HepG2 (cell line): Measurements from ENCODE around the gene ZFX. TPM values are rescaled to one million over a fixed set of nuclear protein-coding genes. Genes with fewer than 3 reads are reported as not detected.

Experiments
- ATAC-seq: fragments of 200-7000 bp; cut with Tn5 transposase; 3 replicates; pipeline ENCODE4 v1.9.1; 2020; ENCODE audit warnings: mild to moderate bottlenecking, moderate library complexity
- BruUV-seq: library from RNA; stranded (reverse); fragments of 400-500 nt; replicated peaks from 2 replicates; lab custom pipeline; 2021; lab: Mats Ljungman, UMichigan
- CTCF ChIA-PET: fragments of 300-600 bp; formaldehyde crosslinking; extraction: SDS; loops from one replicate; lab custom pipeline; 2021; ENCODE audit warnings: low total read pairs, inconsistent platforms, low intra/inter-chr PET ratio; lab: Yijun Ruan, JAX
- POLR2A ChIA-PET: fragments of 350-600 bp; sonication (Branson Sonifier 250); formaldehyde crosslinking; loops from one replicate; lab custom pipeline; 2020; ENCODE audit warnings: antibody characterized with exemption, inconsistent platforms; lab: Yijun Ruan, JAX
- DNase-seq: peaks from one replicate; pipeline ENCODE4 v3.0.0-alpha.2; 2015; ENCODE audit warnings: low spot score
- FAIRE-seq: peaks from 3 replicates; lab custom pipeline; 2011; peaks lifted over from hg19 to GRCh38; lab: Jason Lieb, UNC
- H2AFZ ChIP-seq: one replicate; pipeline ENCODE4 v1.6.1; 2011; ENCODE audit warnings: low read length, inconsistent platforms
- H3K27ac ChIP-seq: fragments of 300-600 bp; 3 replicates; pipeline ENCODE4 v1.8.0; 2011; ENCODE audit warnings: mixed run types, mild to moderate bottlenecking, mixed read lengths, low read length, inconsistent platforms; ENCODE audit not compliant: insufficient read depth; ENCODE audit errors: extremely low read length
- H3K27me3 ChIP-seq, 2 experiments: fragments of 200-600 bp in 1 of 2; 2 replicates in 1 of 2; 3 replicates in 1 of 2; pipeline versions ENCODE4 v1.6.0 to v1.8.0; 2011; ENCODE audit warnings: low read length in 2 of 2, mild to moderate bottlenecking in 2 of 2, moderate library complexity in 2 of 2, inconsistent platforms in 1 of 2; ENCODE audit not compliant: insufficient read depth in 2 of 2, control insufficient read depth in 1 of 2
- H3K36me3 ChIP-seq, 2 experiments: fragments of 200-600 bp in 1 of 2; replicated peaks in 1 of 2; 2 replicates in 1 of 2; 3 replicates in 1 of 2; pipeline versions ENCODE4 v1.5.1 to v1.8.0; 2011; ENCODE audit warnings: low read length in 2 of 2, inconsistent platforms in 1 of 2; ENCODE audit not compliant: insufficient read depth in 2 of 2, control insufficient read depth in 1 of 2
- H3K4me1 ChIP-seq: 2 replicates; pipeline ENCODE4 v1.5.1; 2012; ENCODE audit warnings: low read length, inconsistent platforms; ENCODE audit not compliant: insufficient read depth
- H3K4me2 ChIP-seq: 2 replicates; pipeline ENCODE4 v1.6.0; 2011; ENCODE audit warnings: low read depth, low read length, inconsistent platforms
- H3K4me3 ChIP-seq, 3 experiments: fragments of 200-600 bp in 1 of 3; sonication (generic), shearing (Covaris generic) in 1 of 3; replicated peaks in 1 of 3; 2 replicates each; pipeline ENCODE4 v1.5.1; 2011 to 2016; ENCODE audit warnings: low read length in 3 of 3, inconsistent platforms in 2 of 3, low read depth in 2 of 3, mild to moderate bottlenecking in 2 of 3, control low read depth in 1 of 3, mixed read lengths in 1 of 3; ENCODE audit not compliant: insufficient read depth in 1 of 3
- H3K79me2 ChIP-seq: one replicate; pipeline ENCODE4 v1.6.1; 2011; ENCODE audit warnings: low read length, inconsistent platforms; ENCODE audit not compliant: insufficient read depth
- H3K9ac ChIP-seq: 2 replicates; pipeline ENCODE4 v1.6.0; 2011; ENCODE audit warnings: mild to moderate bottlenecking, low read depth, low read length, inconsistent platforms; ENCODE audit not compliant: insufficient read depth
- H3K9me3 ChIP-seq: 2 replicates; pipeline ENCODE4 v1.5.1; 2012; ENCODE audit warnings: mild to moderate bottlenecking, low read length
- H4K20me1 ChIP-seq: 2 replicates; pipeline ENCODE4 v1.6.0; 2011; ENCODE audit warnings: inconsistent platforms, mild to moderate bottlenecking, low read length, moderate library complexity; ENCODE audit not compliant: insufficient read depth
- CCAR2 ChIP-seq: fragments of 200-400 bp; formaldehyde crosslinking; optimal IDR thresholded peaks from 2 replicates; pipeline ENCODE3; 2018; ENCODE audit warnings: low read depth, mild to moderate bottlenecking, low read length, moderate library complexity
- ELK4 ChIP-seq: sonication (generic); formaldehyde crosslinking; IDR thresholded peaks from 2 replicates; pipeline ENCODE4 v1.9.0; 2021; ENCODE audit warnings: missing genetic modification reagents, borderline replicate concordance
- FLYWCH1 ChIP-seq: sonication (generic); formaldehyde crosslinking; IDR thresholded peaks from 2 replicates; pipeline ENCODE4 v1.8.1; 2023; ENCODE audit warnings: mild to moderate bottlenecking, missing genetic modification reagents
- HCFC1 ChIP-seq: fragments of 150-350 bp; IDR thresholded peaks from 2 replicates; pipeline ENCODE4 v1.6.1; 2014; ENCODE audit warnings: low read depth, low read length
- KDM3A ChIP-seq: IDR thresholded peaks from 2 replicates; pipeline ENCODE4 v1.6.1; 2018; ENCODE audit warnings: low read depth, missing compliant biosample characterization
- MED1 ChIP-seq: sonication (generic); formaldehyde crosslinking; IDR thresholded peaks from 2 replicates; pipeline ENCODE4 v1.4.0; 2020; ENCODE audit warnings: missing genetic modification reagents
- NCOA2 ChIP-seq: sonication (generic); formaldehyde crosslinking; IDR thresholded peaks from 2 replicates; pipeline ENCODE4 v1.8.0; 2022; ENCODE audit warnings: inconsistent platforms
- NFKB2 ChIP-seq: sonication (generic); formaldehyde crosslinking; IDR thresholded peaks from 2 replicates; pipeline ENCODE4 v1.4.0; 2020; ENCODE audit warnings: missing genetic modification reagents, borderline replicate concordance
- PCBP2 ChIP-seq: fragments of 200-400 bp; formaldehyde crosslinking; optimal IDR thresholded peaks from 2 replicates; pipeline ENCODE3; 2018; ENCODE audit warnings: low read length, low read depth; ENCODE audit not compliant: poor library complexity, severe bottlenecking
- PHF21A ChIP-seq: sonication (generic); formaldehyde crosslinking; IDR thresholded peaks from 2 replicates; pipeline ENCODE4 v1.5.0; 2020; ENCODE audit warnings: mild to moderate bottlenecking, missing genetic modification reagents
- ZFP1 ChIP-seq: IDR thresholded peaks from 2 replicates; pipeline ENCODE4 v1.6.1; 2016
- ZNF24 ChIP-seq: fragments of 450-650 bp; IDR thresholded peaks from 2 replicates; pipeline ENCODE4 v1.6.1; 2017; ENCODE audit warnings: antibody characterized with exemption, mild to moderate bottlenecking
- ZNF253 ChIP-seq: sonication (generic); formaldehyde crosslinking; IDR thresholded peaks from 2 replicates; pipeline ENCODE4 v1.8.0; 2022; ENCODE audit warnings: mild to moderate bottlenecking, missing genetic modification reagents, borderline replicate concordance
- ZNF280D ChIP-seq: sonication (generic); formaldehyde crosslinking; IDR thresholded peaks from 2 replicates; pipeline ENCODE4 v1.5.1; 2020; ENCODE audit warnings: mild to moderate bottlenecking, missing genetic modification reagents
- ZNF484 ChIP-seq: sonication (generic); formaldehyde crosslinking; IDR thresholded peaks from 2 replicates; pipeline ENCODE4 v1.5.1; 2020; ENCODE audit warnings: mild to moderate bottlenecking, low read depth, missing genetic modification reagents, borderline replicate concordance
- WGBS: methylation state at CpG from one replicate; pipeline ENCODE4 v1.1.6; 2017; ENCODE audit warnings: low lambda C conversion rate; 5-methylcytosine and 5-hydroxymethylcytosine counted together
- in situ Hi-C: cut with HindIII; loops from 2 replicates; pipeline ENCODE4 v1.10.0; 2017; ENCODE audit warnings: low pct_unique_long_range_greater_than_20kb; ENCODE audit not compliant: extremely low pct_ligation_motif_present
- intact Hi-C: fragments of 100-400 bp; cut with micrococcal nuclease; formaldehyde crosslinking; loops from one replicate; pipeline ENCODE4 v1.10.0; 2022; ENCODE audit not compliant: unreplicated experiment
- polyA plus RNA-seq, 8 experiments: library from polyadenylated mRNA; depleted of rRNA in 3 of 8; stranded (reverse) in 7 of 8; unstranded in 1 of 8; fragments of >200 nt; fragmentation: Illumina TruSeq in 4 of 8; extraction: Trizol in 4 of 8; gene quantifications; 2 replicates each; pipeline versions ENCODE4 v1.2.1 to v1.2.3, GENCODE V29; 2011 to 2016; ENCODE audit warnings: low read depth in 4 of 8, missing spikeins in 1 of 8, mixed read lengths in 1 of 8; ENCODE audit not compliant: insufficient read depth in 1 of 8
- total RNA-seq, 5 experiments: library from RNA; depleted of rRNA; stranded (reverse); fragments of >200 nt; fragmentation: Illumina TruSeq; extraction: Trizol; gene quantifications; 2 replicates each; pipeline ENCODE4 v1.2.3, GENCODE V29; 2016; ENCODE audit warnings: low read depth in 1 of 5

The ZFX gene
- total and polyA plus RNA-seq, 2 of the 13 experiments (the other 11 are each of a cell fraction or from before 2014, with no cell fraction given), result 13.8 to 37.3 TPM

- in situ Hi-C loops, result no loop called here
- H3K4me2 ChIP-seq, result no peak overlapping the region
Observed at GRCh38 chrX:24154490-24155034, 5.0 kb downstream of the ZFX start.

More at GRCh38 chrX:24154490-24155034, 5.0 kb downstream of the ZFX start:
- CTCF ChIA-PET, result no interaction called here
- H3K79me2 ChIP-seq, result peaks cover 81% of the 10 kb centered on the region
- TF ChIP-seq NCOA2 (CRISPR knock-in tag) (no peak), KDM3A (CRISPR knock-in tag) (no peak), CCAR2 (no peak), MED1 (CRISPR knock-in tag) (no peak), NFKB2 (CRISPR knock-in tag) (no peak), PHF21A (CRISPR knock-in tag) (no peak), ELK4 (no peak), PCBP2 (no peak), ZFP1 (no peak), ZNF484 (CRISPR knock-in tag) (no peak), ZNF24 (no peak), ZNF280D (no peak), HCFC1 (no peak), ZNF253 (no peak), FLYWCH1 (CRISPR knock-in tag) (no peak)
- TF ChIP-seq, all 625 proteins: peak for 0
- H3K27me3 ChIP-seq, result no peaks in the 10 kb centered on the region
- peaks cover 27% of the 10 kb centered on the region for H3K4me1 ChIP-seq
- POLR2A ChIA-PET, result no interaction called here
- no peak for DNase-seq
- intact Hi-C loops, result loop anchor here (5.0 kb wide), 1 partner anchor 72 kb away; no protein-coding TSS in a partner anchor
- no peak overlapping the region for H3K27ac ChIP-seq
- ATAC-seq, result no peak
- no peak overlapping the region for H2AFZ ChIP-seq
- H3K9ac ChIP-seq, result no peak overlapping the region
- FAIRE-seq, result no peak
- H3K9me3 ChIP-seq, result no peaks in the 10 kb centered on the region
- 0 out of 2 replicates have a peak, but pooled peaks cover 4% of the 10 kb centered on the region for H4K20me1 ChIP-seq
- H3K36me3 ChIP-seq, result 0 out of 5 replicates have a peak, but pooled peaks cover 0 to 3% of the 10 kb centered on the region in 2 experiments
- 96% methylated on average over 8 of the region's 8 CpGs for WGBS
- no TSS peak for BruUV-seq
- no peak overlapping the region for H3K4me3 ChIP-seq
